Panc1 (cell line): ENCODE measurements around the gene THADA.

Experiments
- REST ChIP-seq, 2 experiments: IDR thresholded peaks; 2 replicates each; pipeline ENCODE4 v1.6.1; 2011 to 2012; ENCODE audit warnings: low read depth in 2 of 2, control low read depth in 1 of 2, low read length in 1 of 2, mild to moderate bottlenecking in 1 of 2, moderate library complexity in 1 of 2; ENCODE audit not compliant: insufficient read depth in 1 of 2
- SIN3A ChIP-seq: IDR thresholded peaks from 2 replicates; pipeline ENCODE4 v1.6.1; 2012; ENCODE audit warnings: low read depth, mild to moderate bottlenecking, low read length, moderate library complexity, borderline replicate concordance; ENCODE audit not compliant: insufficient read depth
- TCF7L2 ChIP-seq: IDR thresholded peaks from 2 replicates; pipeline ENCODE4 v1.6.1; 2011; ENCODE audit warnings: mild to moderate bottlenecking, low read depth, low read length, inconsistent platforms
- TF ChIP-seq, protein P1 (sequence below): fragments of 450-650 bp; IDR thresholded peaks from 2 replicates; pipeline ENCODE4 v1.5.1; 2017; ENCODE audit warnings: mild to moderate bottlenecking

DNA sequence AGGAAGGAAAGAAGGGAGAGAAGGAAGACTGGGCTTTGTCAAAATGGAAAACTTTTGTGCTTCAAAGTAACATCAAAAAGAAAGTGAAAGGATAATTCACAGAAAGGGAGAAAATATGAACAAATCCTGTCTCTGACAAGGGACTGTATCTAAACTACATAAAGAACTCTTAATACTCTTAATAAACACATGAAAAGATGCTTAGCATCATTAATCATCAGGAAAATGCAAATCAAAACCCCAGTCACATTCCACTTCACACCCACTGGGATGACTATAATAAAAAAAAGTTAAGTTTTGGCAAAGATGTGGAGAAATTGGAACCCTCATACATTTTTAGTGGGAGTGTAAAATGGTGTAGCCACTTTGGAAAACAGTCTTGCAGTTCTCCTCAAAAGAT, 357.7 kb downstream of the THADA start:
- TF ChIP-seq, protein P1, sequence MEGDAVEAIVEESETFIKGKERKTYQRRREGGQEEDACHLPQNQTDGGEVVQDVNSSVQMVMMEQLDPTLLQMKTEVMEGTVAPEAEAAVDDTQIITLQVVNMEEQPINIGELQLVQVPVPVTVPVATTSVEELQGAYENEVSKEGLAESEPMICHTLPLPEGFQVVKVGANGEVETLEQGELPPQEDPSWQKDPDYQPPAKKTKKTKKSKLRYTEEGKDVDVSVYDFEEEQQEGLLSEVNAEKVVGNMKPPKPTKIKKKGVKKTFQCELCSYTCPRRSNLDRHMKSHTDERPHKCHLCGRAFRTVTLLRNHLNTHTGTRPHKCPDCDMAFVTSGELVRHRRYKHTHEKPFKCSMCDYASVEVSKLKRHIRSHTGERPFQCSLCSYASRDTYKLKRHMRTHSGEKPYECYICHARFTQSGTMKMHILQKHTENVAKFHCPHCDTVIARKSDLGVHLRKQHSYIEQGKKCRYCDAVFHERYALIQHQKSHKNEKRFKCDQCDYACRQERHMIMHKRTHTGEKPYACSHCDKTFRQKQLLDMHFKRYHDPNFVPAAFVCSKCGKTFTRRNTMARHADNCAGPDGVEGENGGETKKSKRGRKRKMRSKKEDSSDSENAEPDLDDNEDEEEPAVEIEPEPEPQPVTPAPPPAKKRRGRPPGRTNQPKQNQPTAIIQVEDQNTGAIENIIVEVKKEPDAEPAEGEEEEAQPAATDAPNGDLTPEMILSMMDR = no peak
- no peak for TF ChIP-seq SIN3A
- no peak for TF ChIP-seq REST (IDR thresholded peaks at IDR 0.05; ENCODE audit: insufficient read depth in 1 of 2, low read depth in 2 of 2, low read length in 1 of 2)
- no peak for TF ChIP-seq TCF7L2
